GM21367 (cell line): ENCODE data around the gene CTF1.

Experiments used
- ATAC-seq: cut with Tn5 transposase; IDR thresholded peaks from one replicate; pipeline ENCODE4 v1.9.1; 2021; ENCODE audit not compliant: unreplicated experiment

CTF1 gene

DNA sequence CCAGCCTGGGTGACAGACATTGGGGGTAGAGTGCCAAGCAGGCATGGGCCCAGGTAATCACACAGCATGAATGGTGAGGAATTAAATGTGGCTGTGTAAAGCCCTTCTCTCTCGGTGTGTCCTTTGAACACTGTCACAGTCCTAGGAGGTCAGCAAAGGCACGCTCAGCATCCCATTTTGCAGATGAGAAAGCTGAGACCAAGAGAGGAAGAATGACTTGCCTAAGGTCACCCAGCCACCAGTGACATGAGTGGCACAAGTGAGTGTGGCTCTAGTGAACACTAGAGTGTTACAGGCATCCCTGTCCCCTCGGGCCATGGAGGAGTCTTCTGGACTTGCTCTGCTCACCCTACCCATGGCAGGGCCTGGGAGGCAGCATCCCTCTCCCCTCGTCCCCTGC is 10.7 kb downstream of the CTF1 start:
- no peak for ATAC-seq

DNA sequence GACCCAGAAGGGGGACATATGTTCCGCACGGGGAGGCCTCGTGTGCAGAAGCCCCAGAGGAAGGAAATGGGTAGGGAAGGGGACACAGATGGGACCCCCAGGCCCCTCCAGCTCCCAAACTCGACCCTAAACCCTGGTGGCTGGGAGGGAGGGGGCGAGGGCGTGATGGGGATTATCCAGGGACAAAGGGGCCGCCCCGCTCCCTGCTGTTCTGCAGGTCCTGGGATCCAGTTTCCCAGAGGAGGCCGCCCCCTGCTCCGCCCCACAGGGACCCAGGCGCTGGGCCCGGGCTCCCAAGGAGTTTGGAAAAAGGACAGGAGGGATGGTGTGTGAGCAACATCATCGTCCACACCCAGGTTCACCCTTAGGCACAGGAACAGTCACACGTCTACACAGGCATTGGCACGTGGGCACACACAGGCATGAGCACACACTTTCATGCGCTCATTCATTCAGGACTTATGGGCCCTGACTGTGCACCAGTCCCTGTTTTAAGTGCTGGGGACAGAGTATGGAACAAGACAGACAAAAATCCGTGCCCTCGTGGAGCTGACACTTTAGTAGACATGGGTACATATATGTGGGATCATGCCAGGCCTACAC is 14.1 kb downstream of the CTF1 start:
- ATAC-seq: no peak

GRCh38 chr16:30912794-30913412 is 16.5 kb downstream of the CTF1 start:
- ATAC-seq: no peak

DNA sequence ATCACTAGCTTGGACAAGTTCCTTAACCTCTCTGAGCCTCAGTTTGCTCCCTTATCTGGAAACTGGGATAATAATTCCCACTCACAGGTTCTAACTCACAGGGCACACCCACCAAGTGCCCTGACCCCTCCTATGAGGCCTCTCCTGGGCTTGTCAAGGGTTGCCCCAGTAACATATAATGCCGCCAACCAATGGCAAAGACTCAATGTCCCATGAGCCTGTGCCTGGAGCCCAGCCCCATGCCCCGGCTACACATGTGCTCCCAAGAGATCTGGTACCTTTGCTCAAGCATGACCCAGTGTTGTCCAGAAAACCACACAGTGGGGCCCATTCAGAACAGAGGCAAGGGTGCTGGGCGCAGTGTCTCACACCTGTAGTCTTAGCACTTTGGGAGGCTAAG is 18.4 kb downstream of the CTF1 start:
- ATAC-seq: no peak

GRCh38 chr16:30918614-30919013 is 22.2 kb downstream of the CTF1 start:
- ATAC-seq: no peak

DNA sequence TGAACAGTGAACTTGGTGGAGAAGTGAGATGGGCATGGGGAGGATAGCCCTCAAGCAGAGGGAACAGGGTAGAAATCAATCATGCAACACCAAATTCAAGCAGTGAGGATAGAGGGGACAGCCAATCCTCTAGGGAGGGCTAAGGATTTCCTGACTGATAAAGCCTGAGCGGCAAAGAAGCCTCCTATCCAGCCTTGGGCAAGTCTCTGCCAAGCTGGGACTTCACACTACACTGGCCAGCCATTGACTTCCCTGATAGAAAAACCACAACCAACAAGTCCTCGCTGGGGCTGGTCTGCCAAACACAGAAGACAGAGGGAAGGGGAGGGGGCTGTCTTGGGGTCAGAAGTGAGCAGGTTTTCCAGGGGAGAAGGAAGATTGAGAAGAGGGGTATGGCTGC is 24.5 kb downstream of the CTF1 start:
- ATAC-seq: no peak

DNA sequence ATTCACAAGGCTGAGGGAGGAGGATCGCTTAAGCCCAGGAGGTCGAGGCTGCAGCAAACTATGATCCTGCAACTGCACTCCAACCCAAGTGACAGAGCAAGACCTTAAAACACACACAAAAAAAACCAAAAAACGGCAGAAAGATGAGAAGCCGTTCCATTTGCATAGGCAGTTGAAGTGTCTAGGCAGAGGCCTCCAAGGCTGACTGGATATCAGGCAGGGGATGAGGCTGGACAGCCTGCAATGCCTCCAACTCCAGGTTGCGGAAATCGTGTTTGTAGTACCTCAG is 25.0 kb downstream of the CTF1 start:
- no peak for ATAC-seq

DNA sequence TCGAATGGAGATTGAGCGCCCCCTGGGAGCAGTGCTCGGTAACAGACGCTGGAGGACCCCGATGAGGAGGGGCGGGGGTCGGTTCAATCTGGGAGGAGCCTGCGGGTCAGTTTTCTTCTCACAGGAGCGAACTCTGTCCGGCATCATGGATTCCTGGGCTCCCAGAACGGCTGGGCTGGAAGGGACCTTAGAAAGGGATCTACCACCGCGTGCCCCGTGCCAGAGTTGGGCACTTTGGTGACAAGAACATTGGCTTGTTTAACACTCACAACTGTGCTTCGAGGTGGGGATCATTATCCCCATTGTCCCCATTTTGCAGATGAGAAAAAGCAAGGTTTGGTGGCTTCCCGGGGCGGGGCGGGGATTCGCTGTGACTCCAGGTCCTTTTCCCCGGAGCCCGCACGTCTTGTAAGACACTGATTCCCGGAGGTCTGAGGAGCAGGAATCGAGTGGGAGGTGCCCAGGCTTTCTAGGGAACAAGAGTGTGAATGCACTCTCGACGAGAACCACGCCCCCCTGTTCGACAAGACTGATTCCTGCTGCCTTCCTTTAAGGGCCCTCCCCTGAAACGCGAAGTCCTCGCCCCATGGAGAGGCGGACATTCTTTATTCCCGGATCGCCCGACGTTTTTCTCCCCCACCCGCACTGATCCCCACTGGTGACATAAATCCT is 25.5 kb downstream of the CTF1 start:
- ATAC-seq: no peak

- ATAC-seq: peak; percentile 52
Observed at GRCh38 chr16:30922420-30922959, 26.1 kb downstream of the CTF1 start.

- ATAC-seq: peak; percentile 57
Observed at GRCh38 chr16:30922960-30923535, 26.6 kb downstream of the CTF1 start.

GRCh38 chr16:30923554-30924075 is 27.2 kb downstream of the CTF1 start, which contains the start of gene FBXL19:
FBXL19 (plus strand) TSS chr16:30923572; CDS start chr16:30925755, 2,183 bp downstream.
- ATAC-seq: no peak

GRCh38 chr16:30924076-30924912 is 27.9 kb downstream of the CTF1 start:
- no peak for ATAC-seq

GRCh38 chr16:30924913-30925631 is 28.7 kb downstream of the CTF1 start:
- no peak for ATAC-seq

- no peak for ATAC-seq
Observed at GRCh38 chr16:30925632-30925987, 29.2 kb downstream of the CTF1 start.

- no peak for ATAC-seq
Observed at GRCh38 chr16:30925995-30926811, 29.8 kb downstream of the CTF1 start.

DNA sequence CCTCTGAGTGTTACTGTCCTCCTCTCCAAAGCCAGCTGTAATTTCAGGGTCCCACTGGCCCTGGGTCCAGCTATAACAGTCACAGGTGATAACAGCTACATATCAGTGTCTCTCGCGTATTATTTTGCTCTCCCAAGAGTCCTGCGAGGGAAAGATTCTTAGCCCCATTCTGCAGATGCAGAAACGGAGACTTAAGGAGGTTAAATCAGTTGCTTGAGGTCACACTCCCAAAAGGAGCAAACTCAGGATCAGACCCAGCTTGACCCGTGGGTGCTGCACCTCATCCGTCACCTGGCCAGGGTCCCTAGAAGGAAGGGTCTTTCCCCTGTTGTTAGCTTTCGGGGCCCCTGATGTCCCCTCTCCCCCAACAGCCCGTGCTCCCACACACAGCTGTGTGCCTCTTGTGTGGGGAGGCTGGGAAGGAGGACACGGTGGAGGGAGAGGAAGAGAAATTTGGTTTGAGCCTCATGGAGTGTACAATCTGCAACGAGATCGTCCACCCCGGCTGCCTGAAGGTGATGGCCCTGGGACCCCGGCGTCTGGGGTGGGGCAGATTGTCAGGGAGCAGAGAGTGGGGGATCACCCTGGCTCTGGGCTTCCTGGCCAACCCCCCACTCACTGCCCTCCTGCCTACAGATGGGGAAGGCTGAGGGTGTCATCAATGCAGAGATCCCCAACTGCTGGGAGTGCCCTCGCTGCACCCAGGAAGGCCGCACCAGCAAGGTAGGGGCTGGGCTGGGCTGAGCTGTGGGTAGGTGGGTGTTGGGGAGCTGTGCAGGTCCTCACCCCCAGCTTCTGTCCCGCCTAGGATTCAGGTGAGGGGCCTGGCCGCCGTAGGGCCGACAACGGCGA is 30.7 kb downstream of the CTF1 start:
- no peak for ATAC-seq

GRCh38 chr16:30927789-30928378 is 31.5 kb downstream of the CTF1 start:
- ATAC-seq: no peak

- no peak for ATAC-seq
Observed at GRCh38 chr16:30928390-30928789, 32.0 kb downstream of the CTF1 start.
